Right forelimb (tissue), 1 donor: ENCODE data around the gene SPIRE2.
"Not testable (repeated sequence)": the region's sequence is repeated elsewhere in the genome, so short reads cannot be mapped to it uniquely, and the experiment has no call there.

Experiments
- DNase-seq: peaks from one replicate; pipeline ENCODE4 v3.0.0-alpha.2; 2018

Gene SPIRE2

GRCh38 chr16:89900885-89901284 lies 72.6 kb downstream of the SPIRE2 start:
- no peak for DNase-seq

GRCh38 chr16:89902980-89903379 lies 74.7 kb downstream of the SPIRE2 start:
- DNase-seq, result no peak

- DNase-seq, result no peak
Measured at GRCh38 chr16:89903908-89904515, 75.7 kb downstream of the SPIRE2 start.

- no peak for DNase-seq
Measured at GRCh38 chr16:89904606-89905510, 76.6 kb downstream of the SPIRE2 start.

GRCh38 chr16:89905511-89906139 lies 77.3 kb downstream of the SPIRE2 start:
- DNase-seq, result no peak

- no peak for DNase-seq
Measured at GRCh38 chr16:89906140-89907025, 78.1 kb downstream of the SPIRE2 start.

- no peak for DNase-seq
Measured at GRCh38 chr16:89907055-89907814, 79.0 kb downstream of the SPIRE2 start.

- no peak for DNase-seq
Measured at GRCh38 chr16:89908236-89908635, 80.0 kb downstream of the SPIRE2 start.

GRCh38 chr16:89909777-89910716 lies 81.8 kb downstream of the SPIRE2 start:
- peak; percentile 76 for DNase-seq

- DNase-seq, result no peak
Measured at GRCh38 chr16:89910717-89911354, 82.6 kb downstream of the SPIRE2 start.

- DNase-seq, result no peak
Measured at GRCh38 chr16:89911375-89911774, 83.1 kb downstream of the SPIRE2 start.

GRCh38 chr16:89912143-89912542 lies 83.9 kb downstream of the SPIRE2 start:
- DNase-seq, result no peak

GRCh38 chr16:89912627-89913026 lies 84.4 kb downstream of the SPIRE2 start:
- DNase-seq, result no peak

- no peak for DNase-seq
Measured at GRCh38 chr16:89913408-89914387, 85.4 kb downstream of the SPIRE2 start.

- not testable (repeated sequence) for DNase-seq
Measured at GRCh38 chr16:89914642-89915285, 86.5 kb downstream of the SPIRE2 start.

GRCh38 chr16:89915303-89916232 lies 87.3 kb downstream of the SPIRE2 start:
- no peak for DNase-seq

- DNase-seq, result peak; percentile 75
Measured at GRCh38 chr16:89917773-89918452, 89.6 kb downstream of the SPIRE2 start.
